Adipocyte (in vitro differentiated cells): ENCODE measurements around the gene CCDC188.

Source experiments
- DNase-seq: peaks from one replicate; pipeline ENCODE4 v3.0.0-alpha.2; 2015; ENCODE audit warnings: low read depth
- H3K27me3 ChIP-seq: replicated peaks from 2 replicates; pipeline ENCODE4 v1.7.0; 2013; ENCODE audit warnings: mild to moderate bottlenecking, low read length, moderate library complexity; ENCODE audit not compliant: control insufficient read depth, insufficient read depth
- H3K36me3 ChIP-seq: 2 replicates; pipeline ENCODE4 v1.7.0; 2013; ENCODE audit warnings: low read length, mild to moderate bottlenecking, moderate library complexity; ENCODE audit not compliant: control insufficient read depth, insufficient read depth, severe bottlenecking
- H3K4me1 ChIP-seq: 2 replicates; pipeline ENCODE4 v1.7.0; 2013; ENCODE audit warnings: mild to moderate bottlenecking, low read length, moderate library complexity; ENCODE audit not compliant: control insufficient read depth, insufficient read depth
- H3K4me3 ChIP-seq: 2 replicates; pipeline ENCODE4 v1.7.0; 2013; ENCODE audit warnings: mild to moderate bottlenecking, low read length, moderate library complexity
- H3K9ac ChIP-seq: 2 replicates; pipeline ENCODE4 v1.7.0; 2013; ENCODE audit warnings: mild to moderate bottlenecking, low read length, moderate library complexity
- H3K9me3 ChIP-seq: 2 replicates; pipeline ENCODE4 v1.7.0; 2013; ENCODE audit warnings: mild to moderate bottlenecking, low read length, moderate library complexity; ENCODE audit not compliant: control insufficient read depth

Gene CCDC188

DNA sequence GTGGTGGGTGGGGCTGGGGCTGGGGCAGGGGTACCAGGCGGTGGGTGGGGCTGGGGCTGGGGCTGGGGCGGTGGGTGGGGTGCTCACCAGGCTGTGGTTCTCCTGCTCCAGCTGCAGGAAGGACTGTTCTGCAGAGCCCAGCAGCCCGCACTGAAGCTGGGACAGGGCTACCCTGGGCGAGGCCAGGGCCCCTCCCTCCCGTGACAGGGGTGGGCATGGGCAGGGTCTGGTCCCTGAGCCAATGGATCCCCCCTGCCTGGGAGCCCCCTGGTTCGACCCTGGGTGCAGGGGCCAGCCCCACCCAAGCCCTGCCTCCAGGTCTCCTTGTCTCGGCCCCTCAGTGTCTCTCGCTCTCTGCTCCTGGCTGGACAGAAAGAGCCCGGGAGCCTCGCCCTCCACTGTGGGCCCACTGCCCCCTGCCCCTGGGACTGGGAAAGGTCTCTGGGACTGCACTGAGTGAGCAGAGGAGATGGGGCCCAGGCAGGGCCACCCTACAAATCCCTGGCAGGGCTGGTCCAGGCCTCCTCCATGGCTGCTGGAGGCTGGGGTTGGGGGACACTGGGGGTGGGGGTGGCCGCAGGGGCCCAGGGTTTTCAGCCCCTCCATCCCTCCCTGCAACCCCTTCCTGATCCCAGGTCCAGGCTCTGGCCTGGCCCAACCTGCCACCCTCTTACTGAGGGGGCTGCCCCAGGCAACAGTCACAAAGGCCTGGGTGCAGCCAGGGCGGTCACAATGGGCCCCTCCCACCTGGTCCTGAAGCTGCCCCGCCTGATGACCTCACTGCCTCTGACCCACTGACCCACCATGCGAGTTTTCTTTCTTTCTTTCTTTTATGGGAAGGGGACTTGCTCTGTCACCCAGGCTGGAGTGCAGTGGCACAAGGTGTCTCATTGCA is at the start of gene CCDC188:
TSS of gene CCDC188 (minus strand) at position 675 of the 895 bp plus-strand sequence. CDS start at position 606, 69 bp downstream.
- Histone ChIP-seq H3K4me1 (no peaks in the 10 kb centered on the region), H3K9me3 (no peaks in the 10 kb centered on the region), H3K27me3 (no peaks in the 10 kb centered on the region), H3K36me3 (no peaks in the 10 kb centered on the region), H3K4me3 (no peak within 1 kb of the TSS), H3K9ac (no peak within 1 kb of the TSS)
- DNase-seq: no peak

DNA sequence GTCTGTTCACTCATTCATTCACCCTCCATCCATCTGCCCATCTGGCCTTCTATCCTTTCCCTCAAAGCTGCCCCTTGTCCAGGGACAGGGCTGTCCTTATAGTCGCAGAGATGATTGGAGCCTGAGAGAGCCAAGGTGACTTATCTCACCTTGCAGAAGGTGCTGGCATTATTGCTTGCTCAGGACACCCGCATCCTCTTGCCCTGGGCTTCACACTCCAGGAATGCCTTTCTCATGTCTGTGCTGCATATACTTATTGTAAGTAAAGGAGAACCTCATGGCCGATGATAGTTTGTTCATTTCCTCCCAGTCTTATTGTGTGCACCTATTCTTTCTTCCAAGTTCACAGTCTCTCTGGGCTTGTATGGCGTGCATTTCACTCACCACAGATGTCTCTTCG is 49.1 kb upstream of the CCDC188 start:
- no peak overlapping the region for H3K4me3 ChIP-seq
- no peaks in the 10 kb centered on the region for H3K36me3 ChIP-seq
- H3K27me3 ChIP-seq: peaks cover 50% of the 10 kb centered on the region
- H3K4me1 ChIP-seq: peaks cover 6% of the 10 kb centered on the region
- no peaks in the 10 kb centered on the region for H3K9me3 ChIP-seq
- no peak for DNase-seq
- no peak overlapping the region for H3K9ac ChIP-seq

DNA sequence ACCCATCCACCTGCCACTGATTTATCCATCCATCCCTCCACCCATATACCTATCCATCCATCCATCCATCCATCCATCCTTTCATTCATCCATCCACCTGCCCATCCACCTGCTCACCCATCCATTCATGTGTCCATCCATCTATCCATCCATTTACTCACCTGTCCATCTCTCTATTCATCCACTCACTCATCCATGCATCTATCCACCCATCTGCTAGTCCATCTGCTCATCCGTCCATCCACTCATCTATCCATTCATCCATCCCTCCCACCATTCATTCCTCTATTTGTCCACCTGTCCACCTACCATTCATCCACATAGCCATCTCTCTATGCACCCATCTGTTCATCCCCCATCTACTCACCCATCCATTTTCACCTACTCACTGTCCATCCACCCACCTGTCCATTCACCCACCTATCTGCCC is 48.6 kb upstream of the CCDC188 start:
- H3K4me3 ChIP-seq: no peak overlapping the region
- no peak for DNase-seq
- H3K9ac ChIP-seq: no peak overlapping the region
- H3K9me3 ChIP-seq: no peaks in the 10 kb centered on the region
- peaks cover 50% of the 10 kb centered on the region for H3K27me3 ChIP-seq
- no peaks in the 10 kb centered on the region for H3K36me3 ChIP-seq
- peaks cover 6% of the 10 kb centered on the region for H3K4me1 ChIP-seq

DNA sequence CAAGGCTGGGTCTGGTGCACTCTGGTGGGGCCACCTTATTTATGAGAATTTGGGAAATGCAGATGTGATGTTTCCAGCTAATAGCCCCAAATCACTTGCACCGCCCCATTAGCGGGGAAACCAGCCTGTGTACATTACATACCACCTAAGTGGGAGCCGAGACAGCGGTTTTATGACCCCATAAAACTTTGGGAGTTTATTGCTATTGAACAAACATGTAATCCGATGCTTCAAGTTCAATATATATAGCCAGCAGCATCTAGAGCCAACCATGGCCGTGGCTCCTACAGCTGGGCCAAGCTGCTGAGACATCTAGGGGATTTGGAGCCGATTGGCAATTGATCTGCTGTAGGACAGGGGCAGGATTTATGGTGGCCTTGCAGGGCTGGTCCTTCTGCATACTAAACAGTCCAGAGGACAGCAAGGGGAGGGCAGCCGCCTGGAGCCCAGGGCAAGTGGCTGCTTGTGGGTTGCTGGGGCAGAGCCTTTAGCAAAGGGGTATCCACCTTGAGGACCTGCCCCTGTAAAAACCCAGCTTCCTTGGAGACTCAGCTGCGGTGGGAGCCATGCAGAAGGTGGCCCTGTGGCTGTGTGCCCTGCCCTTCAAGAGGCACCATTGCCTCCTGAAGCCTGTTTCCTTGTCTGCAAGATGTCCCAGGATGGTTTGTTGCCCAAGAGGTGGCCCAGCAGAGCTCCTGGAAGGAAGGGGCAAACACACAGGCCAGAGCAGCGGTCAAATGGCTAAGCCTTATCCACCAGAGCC is 47.9 kb upstream of the CCDC188 start:
- Histone ChIP-seq H3K4me1 (peaks cover 6% of the 10 kb centered on the region), H3K36me3 (no peaks in the 10 kb centered on the region), H3K4me3 (no peak overlapping the region), H3K9me3 (no peaks in the 10 kb centered on the region), H3K27me3 (peaks cover 50% of the 10 kb centered on the region), H3K9ac (no peak overlapping the region)
- DNase-seq: no peak

DNA sequence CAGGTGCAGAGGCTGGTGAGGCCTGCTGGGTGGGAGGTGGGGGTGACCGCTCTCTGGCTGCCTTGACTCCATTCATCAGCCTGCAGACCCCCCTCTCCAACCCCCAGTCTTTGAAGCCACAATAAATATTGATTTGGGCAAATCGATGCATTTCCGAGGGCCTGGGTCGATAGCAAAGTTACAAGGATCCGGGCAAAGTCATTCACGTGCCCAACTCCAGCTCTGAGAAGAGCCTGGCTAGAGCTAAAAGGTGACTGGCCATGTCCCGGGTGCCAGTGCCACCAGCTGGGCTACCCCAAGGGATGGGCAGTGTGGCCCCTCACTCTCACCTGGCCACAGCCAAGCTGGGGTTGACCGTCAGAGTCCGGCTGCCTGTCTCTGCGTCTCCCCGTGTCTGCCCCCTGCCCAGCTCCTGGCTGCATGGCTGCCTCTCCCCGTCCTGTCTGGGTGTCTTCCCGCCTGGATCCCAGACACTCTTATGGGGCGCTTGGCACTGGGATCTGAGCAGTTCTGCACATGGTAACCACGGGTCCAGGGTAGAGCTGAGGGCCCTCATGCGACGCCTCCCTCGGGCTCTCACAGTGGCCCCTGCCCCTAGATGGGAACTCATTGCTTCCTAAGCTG is 46.7 kb upstream of the CCDC188 start:
- no peaks in the 10 kb centered on the region for H3K36me3 ChIP-seq
- no peak for DNase-seq
- H3K4me3 ChIP-seq: no peak overlapping the region
- H3K9me3 ChIP-seq: no peaks in the 10 kb centered on the region
- H3K9ac ChIP-seq: no peak overlapping the region
- peaks cover 50% of the 10 kb centered on the region for H3K27me3 ChIP-seq
- H3K4me1 ChIP-seq: no peaks in the 10 kb centered on the region

DNA sequence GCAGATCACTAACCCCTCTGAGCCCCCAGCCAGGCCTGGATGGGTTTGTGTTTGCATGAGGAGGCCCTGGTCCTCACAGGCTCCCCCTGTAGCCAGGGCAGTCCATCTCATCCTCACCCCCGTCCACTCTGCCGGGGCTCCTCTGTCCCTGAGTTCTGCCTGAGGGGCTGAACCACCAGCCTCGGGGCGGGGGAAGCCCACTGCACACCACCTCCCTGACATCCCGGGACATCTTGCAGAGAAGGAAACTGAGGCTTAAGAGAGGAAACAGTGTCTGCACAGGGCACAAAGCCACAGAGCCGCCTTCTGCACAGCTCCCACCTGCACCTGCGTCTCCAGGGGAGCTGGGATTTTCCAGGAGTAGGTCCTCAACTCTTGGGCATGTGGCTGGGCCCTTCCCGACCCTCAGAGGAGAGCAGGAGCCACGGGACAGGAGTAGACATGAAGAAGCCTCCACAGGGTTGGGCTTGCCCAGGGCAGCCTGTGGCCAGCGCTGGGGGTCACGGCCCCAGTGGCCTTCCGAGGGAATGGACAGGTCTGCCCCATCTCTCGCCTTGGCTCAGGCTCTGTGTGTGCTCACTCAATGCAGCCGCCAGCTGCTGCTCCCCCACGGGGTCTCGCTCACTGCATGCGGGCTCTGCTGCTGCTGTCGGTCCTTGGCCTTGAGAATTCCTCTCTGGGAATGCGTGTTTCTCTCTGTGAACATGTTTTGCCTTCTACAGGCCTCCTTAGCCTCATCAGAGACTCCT is 45.4 kb upstream of the CCDC188 start:
- Histone ChIP-seq H3K9me3 (no peaks in the 10 kb centered on the region), H3K27me3 (peaks cover 60% of the 10 kb centered on the region), H3K4me3 (no peak overlapping the region), H3K9ac (no peak overlapping the region), H3K36me3 (no peaks in the 10 kb centered on the region), H3K4me1 (no peaks in the 10 kb centered on the region)
- DNase-seq: no peak

DNA sequence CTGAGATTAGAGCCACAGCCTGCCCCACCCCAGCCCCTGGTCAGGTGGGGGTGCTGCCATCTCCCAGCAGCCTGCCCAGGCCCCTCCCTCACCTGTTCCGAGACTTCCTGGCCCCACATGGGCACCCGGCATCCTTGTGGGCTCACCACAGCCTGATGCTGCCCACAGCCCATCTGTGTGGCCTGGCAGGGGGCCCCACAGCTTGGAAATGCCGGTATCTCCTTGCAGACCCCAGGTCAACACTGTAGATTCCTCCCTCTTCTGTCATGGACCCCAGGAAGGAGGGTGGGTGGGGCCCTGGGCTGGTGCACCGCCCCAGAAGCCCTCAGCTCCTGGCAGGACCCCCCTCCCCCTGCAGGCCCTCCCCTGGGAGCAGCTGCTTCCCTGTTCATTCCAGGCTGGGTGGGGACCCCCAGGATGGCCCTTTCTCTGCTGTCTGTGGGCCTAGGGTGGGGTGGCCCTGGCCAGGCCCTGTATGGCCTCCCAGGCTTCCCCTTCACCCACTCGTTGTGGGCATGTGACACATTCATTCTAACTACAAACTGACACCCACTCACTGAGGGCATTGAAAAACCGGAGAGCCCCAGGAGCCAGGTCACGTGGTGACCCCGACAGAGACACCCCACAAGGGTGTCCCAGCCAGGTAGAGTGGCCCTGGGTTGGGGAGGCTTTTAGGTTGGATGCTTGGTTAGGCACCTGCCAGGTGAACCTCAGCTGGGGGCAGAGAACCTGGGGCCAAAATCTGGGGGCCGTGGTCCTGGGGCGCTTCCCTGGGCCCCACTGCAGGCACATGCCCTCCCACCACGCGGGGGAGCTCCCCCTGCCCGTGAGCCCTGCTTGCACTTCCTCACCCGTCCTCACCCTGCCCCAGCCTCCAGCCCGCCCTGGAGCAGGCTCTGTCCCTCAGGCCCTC is 44.1 kb upstream of the CCDC188 start:
- Histone ChIP-seq H3K9me3 (no peaks in the 10 kb centered on the region), H3K9ac (no peak overlapping the region), H3K27me3 (peaks cover 51% of the 10 kb centered on the region), H3K4me1 (no peaks in the 10 kb centered on the region), H3K4me3 (no peak overlapping the region), H3K36me3 (no peaks in the 10 kb centered on the region)
- DNase-seq: no peak

DNA sequence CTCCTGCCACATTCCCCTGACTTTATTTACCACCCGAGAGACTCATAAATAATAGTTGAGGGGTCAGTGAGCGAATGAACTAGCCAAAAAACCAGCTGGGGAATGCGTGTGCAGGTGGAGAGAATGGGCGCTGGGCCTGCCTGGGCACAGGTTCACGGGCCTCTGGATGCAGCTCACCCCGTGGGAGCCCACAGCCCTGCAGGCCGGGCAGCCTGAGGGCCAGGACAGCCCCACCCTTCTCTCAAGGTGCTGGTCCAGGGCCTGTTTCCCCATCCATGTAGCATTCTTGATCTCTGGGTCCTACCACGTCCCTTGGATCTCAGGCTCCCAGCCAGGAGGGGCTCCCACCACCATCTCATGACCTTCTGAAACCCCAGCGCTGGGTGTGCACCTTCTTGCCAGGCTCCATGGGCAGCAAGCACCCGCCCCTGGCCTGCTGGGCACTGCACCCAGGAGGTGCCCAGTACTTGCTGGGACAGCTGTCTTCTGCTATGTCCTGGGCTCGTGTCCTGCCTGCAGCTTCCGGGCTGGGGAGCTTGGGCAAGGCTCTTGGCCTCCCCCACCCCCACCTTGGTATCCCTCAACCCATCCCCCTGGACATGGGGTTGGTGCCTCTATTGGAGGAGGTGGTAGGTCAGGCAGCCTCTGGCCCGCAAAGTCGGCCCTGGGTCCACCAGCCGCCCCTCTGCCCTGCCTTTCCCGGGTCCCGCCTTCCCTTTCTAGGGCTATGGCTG is 43.1 kb upstream of the CCDC188 start:
- no peaks in the 10 kb centered on the region for H3K9me3 ChIP-seq
- no peaks in the 10 kb centered on the region for H3K36me3 ChIP-seq
- no peaks in the 10 kb centered on the region for H3K4me1 ChIP-seq
- H3K27me3 ChIP-seq: peaks cover 41% of the 10 kb centered on the region
- DNase-seq: no peak
- H3K9ac ChIP-seq: no peak overlapping the region
- H3K4me3 ChIP-seq: no peak overlapping the region

DNA sequence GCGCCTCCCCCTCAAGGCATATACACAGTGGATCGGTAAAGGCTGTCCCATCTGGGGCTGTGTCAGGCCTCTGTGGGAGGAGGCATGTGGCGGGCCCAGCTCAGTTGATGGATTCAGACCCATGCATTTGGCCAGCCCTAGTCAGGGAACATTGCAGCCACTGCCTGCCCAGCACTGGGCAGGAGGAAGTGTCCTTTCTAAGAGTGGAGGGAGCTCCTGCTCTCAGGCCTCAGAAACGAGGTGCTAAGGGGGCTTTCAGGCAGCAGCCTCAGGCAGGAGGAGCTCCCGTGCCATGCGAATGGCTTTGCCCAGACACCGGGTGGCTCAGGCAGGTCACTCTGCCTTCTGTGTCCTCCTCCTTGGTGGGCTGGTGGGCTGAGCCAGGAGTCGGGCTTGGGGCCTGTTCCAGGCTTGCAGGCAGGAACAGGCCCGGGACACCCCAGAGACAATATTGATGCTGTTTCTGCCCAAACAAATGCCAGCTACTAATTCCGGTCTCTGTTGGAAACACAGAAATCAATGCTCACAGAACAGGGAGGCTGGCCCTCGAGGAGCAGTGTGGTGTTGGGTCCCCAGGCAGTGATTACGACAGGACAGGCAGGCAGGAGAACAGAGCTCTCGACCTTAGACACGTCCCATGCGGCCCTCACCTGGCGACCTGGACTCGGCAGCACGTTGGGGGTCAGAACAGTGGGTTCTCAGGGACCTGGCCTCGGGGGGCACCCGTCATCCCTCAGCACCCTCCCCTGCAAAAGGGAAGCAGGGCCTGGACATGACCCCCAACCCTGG is 42.3 kb upstream of the CCDC188 start:
- no peak for DNase-seq
- H3K9me3 ChIP-seq: no peaks in the 10 kb centered on the region
- no peak overlapping the region for H3K4me3 ChIP-seq
- H3K27me3 ChIP-seq: peaks cover 35% of the 10 kb centered on the region
- H3K36me3 ChIP-seq: no peaks in the 10 kb centered on the region
- H3K4me1 ChIP-seq: no peaks in the 10 kb centered on the region
- H3K9ac ChIP-seq: no peak overlapping the region
